RWPE1 (cell line): ENCODE data around the gene FPGS.

Experiments
- CTCF ChIA-PET: fragments of 350-600 bp; sonication (Branson Sonifier 250); formaldehyde crosslinking; extraction: SDS; loops from one replicate; lab custom pipeline; 2021; lab: Yijun Ruan, JAX
- POLR2A ChIA-PET: fragments of 400-600 bp; formaldehyde crosslinking; extraction: SDS; loops from one replicate; lab custom pipeline; 2020; ENCODE audit warnings: antibody characterized with exemption; ENCODE audit not compliant: low non-redundant PET; lab: Yijun Ruan, JAX
- DNase-seq: peaks from one replicate; pipeline ENCODE4 v3.0.0; 2012; ENCODE audit warnings: low spot score
- H3K27ac ChIP-seq: fragments of 450-650 bp; 2 replicates; pipeline ENCODE4 v1.5.1; 2017
- CTCF ChIP-seq: fragments of 450-650 bp; conservative IDR thresholded peaks from 2 replicates; pipeline ENCODE4 v1.5.1; 2017; ENCODE audit warnings: low read depth, mild to moderate bottlenecking

FPGS gene

GRCh38 chr9:127816728-127817127 is 14.0 kb downstream of the FPGS start:
- ChIA-PET CTCF (interaction anchor here (2.1 kb wide), 1 partner anchor 53 kb away, joined by 10 read pairs; no protein-coding TSS in a partner anchor), POLR2A (interaction anchor here (0.6 kb wide), 1 partner anchor 1984 kb away, joined by 3 read pairs; no protein-coding TSS in a partner anchor)
- no peak for TF ChIP-seq CTCF
- no peak for DNase-seq
- H3K27ac ChIP-seq, result peak overlapping the region; percentile 68

- CTCF ChIA-PET, result interaction anchor here (0.6 to 2.1 kb wide), 4 partner anchors 9 to 274 kb away, joined by 3 to 10 read pairs (median 4); no protein-coding TSS in a partner anchor
- TF ChIP-seq CTCF, result no peak
- no peak for DNase-seq
- H3K27ac ChIP-seq, result peak overlapping the region; percentile 68
- POLR2A ChIA-PET, result no interaction called here
Measured at GRCh38 chr9:127817881-127818434, 15.3 kb downstream of the FPGS start.

GRCh38 chr9:127818574-127818973 is 15.9 kb downstream of the FPGS start:
- H3K27ac ChIP-seq, result peak overlapping the region; percentile 68
- no peak for TF ChIP-seq CTCF
- CTCF ChIA-PET, result interaction anchor here (1.4 to 2.1 kb wide), 2 partner anchors 14 to 51 kb away, joined by 3 to 10 read pairs; no protein-coding TSS in a partner anchor
- no peak for DNase-seq
- POLR2A ChIA-PET, result interaction anchor here (0.7 kb wide), 2 partner anchors 17 to 34 kb away, joined by 3 read pairs; no protein-coding TSS in a partner anchor

GRCh38 chr9:127822108-127822507 is 19.4 kb downstream of the FPGS start:
- CTCF ChIA-PET, result no interaction called here
- DNase-seq, result no peak
- no peak overlapping the region for H3K27ac ChIP-seq
- no peak for TF ChIP-seq CTCF
- POLR2A ChIA-PET, result interaction anchor here (0.6 kb wide), 1 partner anchor 17 kb away, joined by 3 read pairs; no protein-coding TSS in a partner anchor

- H3K27ac ChIP-seq, result peak overlapping the region; percentile 31
- DNase-seq, result no peak
- CTCF ChIA-PET, result interaction anchor here (1.0 to 1.1 kb wide), 2 partner anchors 23 to 90 kb away, joined by 4 read pairs; partner anchors contain the start of genes FPGS and TOR2A
- no peak; the same call in 1 of the 2 replicates for TF ChIP-seq CTCF
- POLR2A ChIA-PET, result no interaction called here
Measured at GRCh38 chr9:127825319-127826051, 22.8 kb downstream of the FPGS start.

GRCh38 chr9:127826253-127826913 is 23.7 kb downstream of the FPGS start:
- POLR2A ChIA-PET, result interaction anchor here (0.6 kb wide), 1 partner anchor 88 kb away, joined by 3 read pairs; no protein-coding TSS in a partner anchor
- H3K27ac ChIP-seq, result peak overlapping the region; percentile 31
- DNase-seq, result no peak

More at GRCh38 chr9:127826253-127826913, 23.7 kb downstream of the FPGS start:
- no peak for TF ChIP-seq CTCF
- CTCF ChIA-PET, result interaction anchor here (0.6 to 0.7 kb wide), 2 partner anchors 9 to 29 kb away, joined by 3 read pairs; no protein-coding TSS in a partner anchor
